Measurements from ENCODE around the gene LSP1. TPM values are rescaled to one million over a fixed set of nuclear protein-coding genes. Genes with fewer than 3 reads are reported as not detected.
A peak's percentile ranks its signal among the peaks of the same experiment; 100 is the strongest.

The LSP1 gene
- total and polyA plus RNA-seq, 2 donors (not counting 1 experiment from before 2014, with no cell fraction given), result 0.19 to 1.8 TPM

- no peaks in the 10 kb centered on the region for H3K9me3 ChIP-seq (ENCODE audit: control insufficient read depth, insufficient read depth, low read depth, low read length)
- H3K9ac ChIP-seq (ENCODE audit: insufficient read depth, low read length), result no peak overlapping the region
- peak; percentile 28 to 34 for DNase-seq (ENCODE audit: low read depth in 2 of 2)
- H3K27me3 ChIP-seq (ENCODE audit: control insufficient read depth, insufficient read depth, low read length), result no peaks in the 10 kb centered on the region
- H2AFZ ChIP-seq (ENCODE audit: low read length), result no peak overlapping the region
- no peak overlapping the region for H3K4me3 ChIP-seq (replicated peaks in 1 of 4; ENCODE audit: control extremely low read depth in 1 of 4, insufficient read depth in 1 of 4, low read depth in 3 of 4, low read length in 4 of 4)
- no peak overlapping the region for H3K4me2 ChIP-seq (ENCODE audit: extremely low read depth, insufficient read depth, low read length)
- H3K36me3 ChIP-seq (ENCODE audit: control insufficient read depth, insufficient read depth, low read length), result no peaks in the 10 kb centered on the region
- TF ChIP-seq CTCF (conservative IDR thresholded peaks at IDR 0.05 in 1 of 2, IDR thresholded peaks at IDR 0.05 in 1 of 2; ENCODE audit: low read depth in 1 of 2, low read length in 2 of 2), result no peak
- no peak for TF ChIP-seq EZH2 (IDR thresholded peaks at IDR 0.05; ENCODE audit: low read length, missing control alignments)
- no peaks in the 10 kb centered on the region for H4K20me1 ChIP-seq (ENCODE audit: control insufficient read depth, extremely low read depth, insufficient read depth, low read length)
- H3K27ac ChIP-seq (ENCODE audit: insufficient read depth, low read length), result no peak overlapping the region
- H3K4me1 ChIP-seq (ENCODE audit: control insufficient read depth, extremely low read depth, insufficient read depth, low read length), result no peaks in the 10 kb centered on the region
- no peaks in the 10 kb centered on the region for H3K79me2 ChIP-seq (ENCODE audit: control insufficient read depth, insufficient read depth, low read length)
Measured at GRCh38 chr11:1879941-1880720, 27.2 kb downstream of the LSP1 start.

- no peak overlapping the region for H3K27ac ChIP-seq (ENCODE audit: insufficient read depth, low read length)
- no peak overlapping the region for H2AFZ ChIP-seq (ENCODE audit: low read length)
- no peak overlapping the region for H3K4me3 ChIP-seq (replicated peaks in 1 of 4; ENCODE audit: control extremely low read depth in 1 of 4, insufficient read depth in 1 of 4, low read depth in 3 of 4, low read length in 4 of 4)
- H3K4me1 ChIP-seq (ENCODE audit: control insufficient read depth, extremely low read depth, insufficient read depth, low read length), result no peaks in the 10 kb centered on the region
- H4K20me1 ChIP-seq (ENCODE audit: control insufficient read depth, extremely low read depth, insufficient read depth, low read length), result no peaks in the 10 kb centered on the region
- no peak for DNase-seq (ENCODE audit: low read depth in 2 of 2)
- peaks cover 5% of the 10 kb centered on the region for H3K27me3 ChIP-seq (ENCODE audit: control insufficient read depth, insufficient read depth, low read length)
- no peaks in the 10 kb centered on the region for H3K36me3 ChIP-seq (ENCODE audit: control insufficient read depth, insufficient read depth, low read length)
- H3K9me3 ChIP-seq (ENCODE audit: control insufficient read depth, insufficient read depth, low read depth, low read length), result no peaks in the 10 kb centered on the region
- H3K79me2 ChIP-seq (ENCODE audit: control insufficient read depth, insufficient read depth, low read length), result no peaks in the 10 kb centered on the region
- no peak overlapping the region for H3K9ac ChIP-seq (ENCODE audit: insufficient read depth, low read length)
- TF ChIP-seq EZH2 (IDR thresholded peaks at IDR 0.05; ENCODE audit: low read length, missing control alignments) (no peak), CTCF (conservative IDR thresholded peaks at IDR 0.05 in 1 of 2, IDR thresholded peaks at IDR 0.05 in 1 of 2; ENCODE audit: low read depth in 1 of 2, low read length in 2 of 2) (no peak)
- no peak overlapping the region for H3K4me2 ChIP-seq (ENCODE audit: extremely low read depth, insufficient read depth, low read length)
Measured at GRCh38 chr11:1880746-1881441, 28.0 kb downstream of the LSP1 start.

- H3K9ac ChIP-seq (ENCODE audit: insufficient read depth, low read length), result no peak overlapping the region
- H3K4me2 ChIP-seq (ENCODE audit: extremely low read depth, insufficient read depth, low read length), result no peak overlapping the region
- no peak overlapping the region for H3K4me3 ChIP-seq (replicated peaks in 1 of 4; ENCODE audit: control extremely low read depth in 1 of 4, insufficient read depth in 1 of 4, low read depth in 3 of 4, low read length in 4 of 4)
- H4K20me1 ChIP-seq (ENCODE audit: control insufficient read depth, extremely low read depth, insufficient read depth, low read length), result no peaks in the 10 kb centered on the region
- no peaks in the 10 kb centered on the region for H3K36me3 ChIP-seq (ENCODE audit: control insufficient read depth, insufficient read depth, low read length)
- H3K27ac ChIP-seq (ENCODE audit: insufficient read depth, low read length), result no peak overlapping the region
- peaks cover 5% of the 10 kb centered on the region for H3K27me3 ChIP-seq (ENCODE audit: control insufficient read depth, insufficient read depth, low read length)
- H3K9me3 ChIP-seq (ENCODE audit: control insufficient read depth, insufficient read depth, low read depth, low read length), result no peaks in the 10 kb centered on the region
- no peak for DNase-seq (ENCODE audit: low read depth in 2 of 2)
- H3K79me2 ChIP-seq (ENCODE audit: control insufficient read depth, insufficient read depth, low read length), result no peaks in the 10 kb centered on the region
- no peak overlapping the region for H2AFZ ChIP-seq (ENCODE audit: low read length)
- TF ChIP-seq EZH2 (IDR thresholded peaks at IDR 0.05; ENCODE audit: low read length, missing control alignments) (no peak), CTCF (conservative IDR thresholded peaks at IDR 0.05 in 1 of 2, IDR thresholded peaks at IDR 0.05 in 1 of 2; ENCODE audit: low read depth in 1 of 2, low read length in 2 of 2) (no peak)
- H3K4me1 ChIP-seq (ENCODE audit: control insufficient read depth, extremely low read depth, insufficient read depth, low read length), result no peaks in the 10 kb centered on the region
Measured at GRCh38 chr11:1881442-1882264, 28.8 kb downstream of the LSP1 start.

Measured in fibroblast of lung (primary cell).